HepG2 (cell line): Measurements from ENCODE around the gene PLEKHA6. TPM values are rescaled to one million over a fixed set of nuclear protein-coding genes. Genes with fewer than 3 reads are reported as not detected.

Experiments
- CBFB ChIP-seq: sonication (generic); formaldehyde crosslinking; IDR thresholded peaks from 2 replicates; pipeline ENCODE4 v1.4.0; 2020; ENCODE audit warnings: missing genetic modification reagents
- CEBPG ChIP-seq: IDR thresholded peaks from 2 replicates; pipeline ENCODE4 v1.6.1; 2016
- FOXP1 ChIP-seq, 2 experiments: fragments of 450-650 bp in 1 of 2; IDR thresholded peaks; 2 replicates each; pipeline ENCODE4 v1.6.1; 2017 to 2018; ENCODE audit warnings: antibody characterized with exemption in 1 of 2
- HNF4A ChIP-seq: sonication (generic); formaldehyde crosslinking; IDR thresholded peaks from 2 replicates; pipeline ENCODE4 v1.4.0; 2020; ENCODE audit warnings: missing genetic modification reagents
- NR2C2 ChIP-seq: sonication (generic); formaldehyde crosslinking; IDR thresholded peaks from 2 replicates; pipeline ENCODE4 v1.4.0; 2020; ENCODE audit warnings: missing genetic modification reagents, mild to moderate bottlenecking, moderate library complexity, borderline replicate concordance
- RAD21 ChIP-seq: fragments of 450-650 bp; formaldehyde crosslinking; IDR thresholded peaks from 2 replicates; pipeline ENCODE4 v1.5.0; 2020; ENCODE audit warnings: mild to moderate bottlenecking
- RXRB ChIP-seq: IDR thresholded peaks from 2 replicates; pipeline ENCODE4 v1.6.1; 2016; ENCODE audit warnings: borderline replicate concordance, missing genetic modification reagents, missing compliant biosample characterization
- ZEB1 ChIP-seq: IDR thresholded peaks from 2 replicates; pipeline ENCODE4 v1.6.1; 2012; ENCODE audit warnings: mild to moderate bottlenecking, low read depth, inconsistent platforms; ENCODE audit not compliant: insufficient replicate concordance
- ZFY ChIP-seq: sonication (generic); formaldehyde crosslinking; IDR thresholded peaks from 2 replicates; pipeline ENCODE4 v1.4.0; 2020; ENCODE audit warnings: missing genetic modification reagents
- polyA plus RNA-seq, 8 experiments: library from polyadenylated mRNA; depleted of rRNA in 3 of 8; stranded (reverse) in 7 of 8; unstranded in 1 of 8; fragments of >200 nt; fragmentation: Illumina TruSeq in 4 of 8; extraction: Trizol in 4 of 8; gene quantifications; 2 replicates each; pipeline versions ENCODE4 v1.2.1 to v1.2.3, GENCODE V29; 2011 to 2016; ENCODE audit warnings: low read depth in 4 of 8, missing spikeins in 1 of 8, mixed read lengths in 1 of 8; ENCODE audit not compliant: insufficient read depth in 1 of 8
- total RNA-seq, 5 experiments: library from RNA; depleted of rRNA; stranded (reverse); fragments of >200 nt; fragmentation: Illumina TruSeq; extraction: Trizol; gene quantifications; 2 replicates each; pipeline ENCODE4 v1.2.3, GENCODE V29; 2016; ENCODE audit warnings: low read depth in 1 of 5
- TF ChIP-seq, protein P1 (sequence below): sonication (generic); formaldehyde crosslinking; conservative IDR thresholded peaks from 2 replicates; pipeline ENCODE4 v1.4.0; 2020; ENCODE audit warnings: missing genetic modification reagents
- TF ChIP-seq, protein P2 (sequence below): sonication (generic); formaldehyde crosslinking; IDR thresholded peaks from 2 replicates; pipeline ENCODE4 v1.4.0; 2020; ENCODE audit warnings: missing genetic modification reagents, borderline replicate concordance

The PLEKHA6 gene
- total and polyA plus RNA-seq, 2 of the 13 experiments (the other 11 are each of a cell fraction or from before 2014, with no cell fraction given), result 5.3 to 11.4 TPM

DNA sequence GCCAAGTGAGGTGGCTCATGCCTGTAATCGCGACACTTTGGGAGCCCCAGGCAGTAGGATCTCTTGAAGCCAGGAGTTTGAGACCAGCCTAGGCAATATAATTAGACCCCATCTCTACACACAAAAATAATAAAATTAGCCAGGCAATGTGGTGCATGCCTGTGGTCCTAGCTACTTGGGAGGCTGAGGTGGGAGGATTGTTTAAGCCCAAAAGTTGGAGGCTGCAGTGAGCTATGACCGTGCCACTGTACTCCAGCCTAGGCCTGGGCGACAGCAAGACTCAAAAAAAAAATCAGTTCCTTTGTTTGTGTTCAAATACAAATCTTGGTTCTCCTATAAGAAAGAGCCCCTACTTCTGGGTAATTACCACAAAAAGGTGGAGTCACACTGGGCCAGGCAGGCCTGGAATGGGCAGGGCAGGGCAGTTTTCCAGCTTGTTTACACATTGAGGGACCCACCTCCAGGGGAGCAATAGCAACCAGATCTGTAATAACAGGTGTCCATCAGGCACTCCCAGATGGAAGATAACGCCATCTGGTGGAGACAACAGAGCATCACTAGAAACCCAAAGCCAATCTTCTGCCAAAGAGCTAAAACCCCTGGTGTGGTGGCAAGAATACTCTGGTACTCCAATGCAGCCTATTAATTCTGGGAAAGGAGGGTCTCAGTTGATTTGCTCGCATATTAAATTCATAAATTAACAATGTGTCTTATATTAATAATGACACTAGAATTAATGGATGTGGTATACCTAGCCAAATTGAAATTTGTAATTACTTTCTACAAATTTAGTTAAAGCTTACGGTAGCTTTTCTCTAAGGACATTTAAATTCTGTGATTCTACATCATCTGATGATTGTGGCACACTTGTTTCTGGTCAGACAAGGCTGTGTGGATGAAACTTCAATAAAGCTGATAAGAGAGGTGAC, 38.7 kb upstream of the PLEKHA6 start (continued):
- TF ChIP-seq NR2C2, result peak; percentile 19; the same call in 1 of the 2 replicates
- TF ChIP-seq, protein P1, sequence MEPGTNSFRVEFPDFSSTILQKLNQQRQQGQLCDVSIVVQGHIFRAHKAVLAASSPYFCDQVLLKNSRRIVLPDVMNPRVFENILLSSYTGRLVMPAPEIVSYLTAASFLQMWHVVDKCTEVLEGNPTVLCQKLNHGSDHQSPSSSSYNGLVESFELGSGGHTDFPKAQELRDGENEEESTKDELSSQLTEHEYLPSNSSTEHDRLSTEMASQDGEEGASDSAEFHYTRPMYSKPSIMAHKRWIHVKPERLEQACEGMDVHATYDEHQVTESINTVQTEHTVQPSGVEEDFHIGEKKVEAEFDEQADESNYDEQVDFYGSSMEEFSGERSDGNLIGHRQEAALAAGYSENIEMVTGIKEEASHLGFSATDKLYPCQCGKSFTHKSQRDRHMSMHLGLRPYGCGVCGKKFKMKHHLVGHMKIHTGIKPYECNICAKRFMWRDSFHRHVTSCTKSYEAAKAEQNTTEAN (CRISPR knock-in tag), result 0 out of 2 replicates have a peak, but pooled peaks have one; percentile 19
- peak; percentile 39 for TF ChIP-seq ZEB1
- peak; percentile 46; the same call in 1 of the 2 replicates for TF ChIP-seq ZFY (CRISPR knock-in tag)
- 0 out of 2 replicates have a peak, but pooled peaks have one; percentile 20 for TF ChIP-seq HNF4A
- no peak for TF ChIP-seq FOXP1 (IDR thresholded peaks at IDR 0.05)
- peak; percentile 86 for TF ChIP-seq FOXP1 (CRISPR knock-in tag; IDR thresholded peaks at IDR 0.05)
- TF ChIP-seq RAD21, result peak; percentile 82
- TF ChIP-seq, protein P2, sequence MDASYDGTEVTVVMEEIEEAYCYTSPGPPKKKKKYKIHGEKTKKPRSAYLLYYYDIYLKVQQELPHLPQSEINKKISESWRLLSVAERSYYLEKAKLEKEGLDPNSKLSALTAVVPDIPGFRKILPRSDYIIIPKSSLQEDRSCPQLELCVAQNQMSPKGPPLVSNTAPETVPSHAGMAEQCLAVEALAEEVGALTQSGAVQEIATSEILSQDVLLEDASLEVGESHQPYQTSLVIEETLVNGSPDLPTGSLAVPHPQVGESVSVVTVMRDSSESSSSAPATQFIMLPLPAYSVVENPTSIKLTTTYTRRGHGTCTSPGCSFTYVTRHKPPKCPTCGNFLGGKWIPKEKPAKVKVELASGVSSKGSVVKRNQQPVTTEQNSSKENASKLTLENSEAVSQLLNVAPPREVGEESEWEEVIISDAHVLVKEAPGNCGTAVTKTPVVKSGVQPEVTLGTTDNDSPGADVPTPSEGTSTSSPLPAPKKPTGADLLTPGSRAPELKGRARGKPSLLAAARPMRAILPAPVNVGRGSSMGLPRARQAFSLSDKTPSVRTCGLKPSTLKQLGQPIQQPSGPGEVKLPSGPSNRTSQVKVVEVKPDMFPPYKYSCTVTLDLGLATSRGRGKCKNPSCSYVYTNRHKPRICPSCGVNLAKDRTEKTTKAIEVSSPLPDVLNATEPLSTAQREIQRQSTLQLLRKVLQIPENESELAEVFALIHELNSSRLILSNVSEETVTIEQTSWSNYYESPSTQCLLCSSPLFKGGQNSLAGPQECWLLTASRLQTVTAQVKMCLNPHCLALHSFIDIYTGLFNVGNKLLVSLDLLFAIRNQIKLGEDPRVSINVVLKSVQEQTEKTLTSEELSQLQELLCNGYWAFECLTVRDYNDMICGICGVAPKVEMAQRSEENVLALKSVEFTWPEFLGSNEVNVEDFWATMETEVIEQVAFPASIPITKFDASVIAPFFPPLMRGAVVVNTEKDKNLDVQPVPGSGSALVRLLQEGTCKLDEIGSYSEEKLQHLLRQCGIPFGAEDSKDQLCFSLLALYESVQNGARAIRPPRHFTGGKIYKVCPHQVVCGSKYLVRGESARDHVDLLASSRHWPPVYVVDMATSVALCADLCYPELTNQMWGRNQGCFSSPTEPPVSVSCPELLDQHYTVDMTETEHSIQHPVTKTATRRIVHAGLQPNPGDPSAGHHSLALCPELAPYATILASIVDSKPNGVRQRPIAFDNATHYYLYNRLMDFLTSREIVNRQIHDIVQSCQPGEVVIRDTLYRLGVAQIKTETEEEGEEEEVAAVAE, result 0 out of 2 replicates have a peak, but pooled peaks have one; percentile 43
- TF ChIP-seq CBFB (CRISPR knock-in tag), result 0 out of 2 replicates have a peak, but pooled peaks have one; percentile 30
- TF ChIP-seq CEBPG (CRISPR knock-in tag), result 0 out of 2 replicates have a peak, but pooled peaks have one; percentile 41
- peak; percentile 57; the same call in 1 of the 2 replicates for TF ChIP-seq RXRB
